Activated CD4-positive, alpha-beta T cell treated with anti-CD3 and anti-CD28 coated beads, Interleukin-2, Interleukin-4, amounts not matched to agents 100 ng/mL and 50 ng/mL, durations not matched to agents 16 hours and 8 hours (primary cell): ENCODE measurements around the gene ACER3.
"Not testable (repeated sequence)": the region's sequence is repeated elsewhere in the genome, so short reads cannot be mapped to it uniquely, and the experiment has no call there.

ENCODE experiments used
- DNase-seq: peaks from one replicate; pipeline ENCODE4 v3.0.0-alpha.2; 2020; ENCODE audit warnings: low spot score

ACER3 gene

DNA sequence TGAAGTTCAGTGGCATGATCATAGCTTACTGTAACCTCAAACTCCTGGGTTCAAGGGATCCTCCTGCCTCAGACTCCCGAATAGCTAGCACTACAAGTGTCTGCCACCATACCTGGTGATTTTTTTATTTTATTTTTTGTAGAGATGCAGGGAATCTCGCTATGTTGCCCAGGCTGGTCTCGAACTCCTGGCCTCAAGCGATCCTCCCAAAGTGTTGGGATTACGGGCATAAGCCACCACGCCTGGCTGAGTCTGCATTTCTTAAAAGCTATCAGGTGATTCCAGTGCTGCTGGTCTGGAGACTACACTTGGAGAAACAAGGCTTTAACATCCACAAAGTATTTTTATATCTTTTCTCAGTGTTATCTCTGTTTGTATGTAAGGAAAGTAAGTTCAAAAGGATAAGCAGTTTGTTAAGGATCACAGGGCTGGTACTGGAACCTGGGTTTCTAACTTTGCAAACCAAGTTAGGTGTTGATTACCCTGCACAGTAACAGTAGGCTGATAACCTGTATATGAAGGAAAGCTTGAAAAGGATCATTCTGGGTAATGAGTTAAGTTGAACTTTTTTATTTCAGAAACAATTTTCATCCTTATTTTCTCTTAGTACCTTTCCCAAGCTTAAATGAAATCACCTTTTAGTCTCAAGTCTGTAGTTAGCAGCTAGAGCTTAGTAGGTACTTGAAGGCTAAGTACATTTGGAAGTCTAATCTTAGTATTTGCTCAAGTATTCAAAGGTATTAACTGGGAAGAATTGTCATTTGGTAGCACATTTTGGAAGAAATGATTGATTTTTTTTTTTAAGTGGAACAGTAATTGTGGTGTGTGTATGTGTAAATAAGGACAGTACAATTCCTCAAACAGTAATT, 12.5 kb downstream of the ACER3 start:
- DNase-seq = no peak

GRCh38 chr11:76878014-76878413, 17.3 kb downstream of the ACER3 start:
- DNase-seq = no peak

DNA sequence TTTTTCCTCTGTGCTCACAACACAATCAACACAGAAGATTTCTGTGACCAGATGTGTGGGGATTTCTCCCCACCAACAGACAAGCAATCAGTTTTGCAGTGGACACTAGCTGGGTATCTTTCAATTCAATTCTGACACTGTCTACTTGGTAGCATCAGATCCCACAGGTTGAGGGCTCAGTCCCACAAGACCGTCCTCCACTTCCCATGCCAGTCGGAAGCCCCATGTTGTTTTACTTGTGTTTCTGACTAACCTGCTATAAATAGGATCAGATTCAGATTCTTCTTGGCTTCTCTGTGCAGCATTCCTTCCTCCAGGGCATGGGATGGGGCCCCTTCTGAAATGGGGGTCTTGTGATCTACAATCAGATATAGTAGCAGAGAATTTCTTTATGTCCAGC, 19.6 kb downstream of the ACER3 start:
- no peak for DNase-seq

- no peak for DNase-seq
Observed at GRCh38 chr11:76880956-76881355, 20.2 kb downstream of the ACER3 start.

DNA sequence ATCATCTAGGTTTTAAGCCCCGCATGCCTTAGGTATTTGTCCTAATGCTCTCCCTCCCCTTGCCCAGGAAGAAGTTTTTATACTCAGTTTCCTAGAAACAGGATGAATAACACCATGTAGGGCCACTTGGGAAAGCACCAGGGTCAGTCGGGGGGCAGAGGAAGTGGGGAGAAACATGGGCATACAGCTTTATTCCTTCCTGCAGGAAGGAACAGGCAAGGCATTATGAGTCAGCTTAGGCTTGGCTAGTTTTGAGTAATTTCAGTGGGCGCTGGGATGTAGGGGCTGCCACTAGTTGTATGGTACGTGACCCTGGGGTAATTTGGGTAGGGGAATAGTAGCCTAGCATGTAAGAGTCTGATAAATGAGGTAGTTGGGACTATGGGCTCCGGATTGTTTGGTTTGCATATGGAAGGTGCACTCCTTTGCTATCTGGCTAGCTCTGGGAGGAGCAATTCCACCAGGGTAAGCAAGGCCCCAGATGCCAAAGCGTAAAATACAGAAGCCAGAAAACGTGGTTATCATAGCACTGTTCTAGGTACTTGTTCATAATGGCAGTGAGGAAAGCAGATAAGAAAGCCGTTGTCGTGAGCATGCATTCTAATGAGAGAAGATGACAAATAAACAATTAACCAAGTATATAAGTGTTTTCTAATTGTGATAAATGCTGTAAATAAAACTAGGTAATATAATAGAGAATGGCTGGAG, 24.8 kb downstream of the ACER3 start:
- DNase-seq = no peak

DNA sequence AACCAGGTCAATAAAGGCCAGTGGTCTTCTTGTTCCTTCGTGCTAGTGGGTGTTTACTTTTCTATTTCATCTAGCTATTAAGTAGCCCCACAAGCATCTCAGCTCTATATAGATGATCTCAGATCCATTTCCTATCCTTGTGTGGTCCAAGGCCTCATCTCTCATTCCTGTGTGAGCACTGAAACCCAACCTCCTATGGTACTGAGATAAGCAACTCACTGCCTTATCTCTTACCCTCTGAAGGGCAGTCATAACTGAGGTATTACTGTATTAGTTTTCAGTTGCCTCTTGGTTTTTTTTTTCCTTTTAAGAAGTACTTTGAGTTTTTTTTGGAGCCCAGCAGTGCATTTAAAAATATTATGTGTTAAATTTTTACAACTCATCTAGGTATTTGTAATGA, 28.3 kb downstream of the ACER3 start:
- DNase-seq = no peak

- DNase-seq = no peak
Observed at GRCh38 chr11:76889411-76889975, 28.8 kb downstream of the ACER3 start.

GRCh38 chr11:76890329-76890728, 29.6 kb downstream of the ACER3 start:
- DNase-seq = no peak

DNA sequence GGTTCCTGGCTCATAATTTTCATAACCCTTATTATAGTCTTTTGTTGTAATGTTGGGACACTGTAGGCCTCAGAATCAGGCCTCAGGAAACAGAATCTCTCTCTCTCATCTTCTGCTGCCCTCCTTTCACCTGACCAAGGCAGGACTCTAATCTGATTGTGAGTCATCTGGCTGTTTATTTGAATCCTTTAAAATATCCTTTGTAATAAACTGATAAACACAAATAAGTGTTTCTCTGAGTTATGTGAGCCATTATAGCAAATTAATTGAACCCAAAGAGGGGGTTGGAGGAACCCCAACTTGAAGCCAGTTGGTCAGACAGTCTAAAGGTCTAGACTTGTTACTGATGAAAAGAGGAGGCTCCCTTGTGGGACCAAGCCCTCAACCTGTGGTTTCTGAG, 30.6 kb downstream of the ACER3 start:
- DNase-seq = no peak

DNA sequence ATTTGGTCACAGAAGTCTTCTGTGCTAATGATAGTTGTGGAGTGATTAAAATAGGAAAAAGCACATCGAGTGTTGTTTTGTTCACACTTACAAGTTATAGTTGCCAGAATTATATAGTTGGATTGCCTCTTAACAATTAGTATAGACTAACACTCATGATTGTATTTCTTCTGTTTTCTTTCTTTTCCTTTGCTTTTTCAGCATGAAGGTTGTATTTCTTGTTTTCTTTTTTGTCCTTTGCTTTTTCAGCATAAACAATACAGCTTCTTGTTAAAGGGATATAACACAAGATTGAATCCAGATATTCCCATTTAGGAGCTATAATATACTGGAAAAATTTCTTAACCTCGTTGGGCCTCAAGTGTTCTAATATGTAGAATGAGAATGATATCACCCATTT, 31.1 kb downstream of the ACER3 start:
- DNase-seq = no peak

DNA sequence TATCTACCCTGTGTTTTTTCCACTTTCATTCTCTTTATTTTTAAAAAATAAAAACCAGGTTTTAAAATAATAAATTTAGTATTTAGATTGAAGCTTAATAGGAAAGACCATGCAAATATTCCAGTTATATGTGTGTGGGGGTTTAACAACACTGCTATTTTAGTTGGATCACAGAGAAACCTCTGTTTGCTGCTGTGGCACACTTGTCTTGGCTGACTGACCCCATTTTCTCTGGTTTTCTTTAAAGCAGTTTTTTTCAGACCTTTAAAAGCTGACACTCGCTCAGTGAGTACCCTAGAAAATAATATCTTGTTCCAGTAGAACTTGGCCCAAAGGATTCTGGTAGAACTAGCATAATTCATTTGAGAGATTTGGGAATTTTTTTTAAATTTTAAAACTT, 31.6 kb downstream of the ACER3 start:
- DNase-seq = no peak

- no peak for DNase-seq
Observed at GRCh38 chr11:76897233-76897632, 36.5 kb downstream of the ACER3 start.

DNA sequence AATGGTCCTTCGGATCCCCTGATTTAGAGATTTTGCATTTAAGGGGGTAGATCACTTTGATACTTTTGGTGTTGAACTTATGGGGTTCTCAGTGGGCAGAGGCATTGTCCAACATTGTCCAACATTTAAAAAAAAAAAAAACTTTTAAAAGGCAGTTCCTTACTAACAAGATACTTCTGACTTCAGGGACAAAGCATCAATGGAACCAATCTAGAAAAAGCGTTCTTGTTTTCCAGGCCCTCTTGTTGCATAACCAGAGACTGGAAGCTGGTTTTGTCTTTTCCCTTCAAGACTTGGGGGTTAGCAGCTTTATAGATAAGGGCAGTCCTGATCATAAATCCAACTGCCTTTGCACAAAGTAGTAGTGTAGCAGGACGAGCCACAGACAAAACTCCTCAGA, 40.4 kb downstream of the ACER3 start:
- DNase-seq = no peak

GRCh38 chr11:76901622-76902021, 40.9 kb downstream of the ACER3 start:
- DNase-seq = not testable (repeated sequence)

GRCh38 chr11:76902121-76903014, 41.6 kb downstream of the ACER3 start:
- DNase-seq = no peak

DNA sequence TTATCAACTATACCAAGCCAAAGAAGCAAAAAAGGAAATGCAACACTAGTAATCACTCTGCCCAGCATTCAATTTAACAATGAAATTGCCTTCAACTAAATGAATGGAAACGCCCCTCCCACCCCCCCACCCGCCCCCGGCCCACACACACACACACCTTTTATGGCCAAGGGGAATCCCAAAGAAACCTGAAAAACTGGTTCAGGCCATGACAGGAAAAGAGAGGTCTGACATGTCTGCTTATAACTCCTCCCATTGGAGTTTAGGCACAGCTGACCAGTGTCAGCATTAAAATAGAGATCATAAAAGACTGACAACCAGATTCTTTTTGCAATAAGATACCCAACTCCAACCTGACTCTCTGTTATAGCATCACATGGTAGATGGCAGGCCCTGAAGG, 42.6 kb downstream of the ACER3 start:
- DNase-seq = no peak

DNA sequence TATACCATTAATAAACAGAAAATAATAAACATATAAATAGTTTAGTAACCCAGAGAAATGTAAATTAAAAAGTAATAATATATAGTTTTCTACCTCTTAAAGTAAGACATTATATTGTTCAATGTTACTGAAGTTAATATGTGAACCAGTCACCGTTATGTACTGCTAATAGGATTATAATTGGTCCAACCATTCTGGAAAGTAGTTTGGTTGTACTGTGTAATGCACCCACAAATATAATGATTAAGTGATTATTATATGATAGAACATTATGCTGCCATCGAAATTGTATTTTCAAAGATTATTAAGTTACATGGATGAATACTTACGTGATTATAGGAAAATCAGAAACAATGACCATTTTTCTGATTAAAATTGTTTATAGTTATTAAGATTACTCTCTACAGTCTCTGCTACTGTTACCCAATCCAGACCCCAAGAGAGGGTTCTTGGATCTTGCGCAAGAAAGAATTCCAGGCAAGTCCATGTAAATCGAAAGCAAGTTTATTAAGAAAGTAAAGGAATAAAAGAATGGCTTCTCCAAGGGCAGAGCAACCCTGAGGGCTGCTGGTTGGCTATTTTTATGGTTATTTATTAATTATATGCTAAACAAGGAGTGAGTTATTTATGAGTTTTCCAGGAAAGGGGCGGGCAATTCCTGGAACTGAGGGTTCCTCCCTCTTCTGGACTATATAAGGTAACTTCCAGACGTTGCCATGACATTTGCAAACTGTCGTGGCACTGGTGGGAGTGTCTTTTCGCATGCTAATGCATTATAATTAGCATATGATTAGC, 50.1 kb downstream of the ACER3 start:
- no peak for DNase-seq

- DNase-seq = no peak
Observed at GRCh38 chr11:76911415-76911808, 50.7 kb downstream of the ACER3 start.

DNA sequence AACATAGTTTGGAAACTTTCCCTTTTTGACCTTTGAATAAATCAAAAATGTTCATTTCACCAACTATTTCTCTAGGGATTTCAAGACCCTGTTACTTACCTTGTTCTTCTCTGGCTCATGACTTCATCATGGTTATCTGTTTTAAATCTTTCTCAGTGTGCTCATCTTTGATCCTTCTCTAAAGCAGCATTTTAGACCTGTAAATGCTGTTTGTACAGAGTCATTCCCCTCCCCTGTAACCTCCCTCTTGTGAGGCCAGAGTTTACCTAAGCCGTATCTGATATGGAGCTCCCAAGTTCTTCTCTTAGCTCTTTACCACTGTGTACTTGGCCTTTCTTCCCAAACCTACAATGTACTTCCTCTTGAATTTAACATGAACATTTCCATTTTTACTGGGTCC, 56.0 kb downstream of the ACER3 start:
- no peak for DNase-seq

- peak; percentile 36 for DNase-seq
Observed at GRCh38 chr11:76918941-76919386, 58.2 kb downstream of the ACER3 start.

DNA sequence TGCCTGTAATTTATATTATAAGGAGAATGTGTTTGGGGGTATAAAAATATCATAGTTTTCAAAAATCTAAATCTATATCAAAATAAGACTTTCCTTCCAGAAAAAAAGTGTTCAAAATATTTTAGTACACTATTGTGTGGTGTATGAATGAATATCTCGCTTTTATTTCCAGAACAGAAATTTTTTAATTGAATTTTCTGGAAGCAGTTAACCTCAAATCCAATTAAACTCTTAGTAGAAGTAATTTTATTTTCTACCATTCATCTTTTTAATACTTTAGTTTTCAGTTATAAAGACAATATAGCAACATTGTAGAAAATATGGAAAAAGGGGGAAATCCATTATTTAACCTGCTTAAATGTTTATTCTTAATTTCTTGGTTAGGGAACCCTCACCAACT, 58.7 kb downstream of the ACER3 start:
- DNase-seq = no peak
